GM12801 (cell line): ENCODE results near the gene EPB41L5.

ENCODE experiments used
- CTCF ChIP-seq: IDR thresholded peaks from one replicate; pipeline ENCODE4 v1.5.1; 2011; ENCODE audit warnings: control low read depth; ENCODE audit not compliant: insufficient read length; ENCODE audit errors: extremely low read depth

Gene EPB41L5

GRCh38 chr2:120141300-120142069 lies 128.6 kb downstream of the EPB41L5 start:
- no peak for TF ChIP-seq CTCF

GRCh38 chr2:120142528-120143219 lies 129.8 kb downstream of the EPB41L5 start:
- TF ChIP-seq CTCF, result no peak

- no peak for TF ChIP-seq CTCF
Observed at GRCh38 chr2:120148229-120148628, 135.4 kb downstream of the EPB41L5 start.

- TF ChIP-seq CTCF, result no peak
Observed at GRCh38 chr2:120148669-120149068, 135.8 kb downstream of the EPB41L5 start.

- no peak for TF ChIP-seq CTCF
Observed at GRCh38 chr2:120149406-120149805, 136.5 kb downstream of the EPB41L5 start.

GRCh38 chr2:120150040-120150482 lies 137.2 kb downstream of the EPB41L5 start:
- TF ChIP-seq CTCF, result no peak

GRCh38 chr2:120155308-120155707 lies 142.4 kb downstream of the EPB41L5 start:
- no peak for TF ChIP-seq CTCF
